Lower lobe of right lung (tissue), 2 donors: ENCODE data around the gene SARS1. TPM values are rescaled to one million over a fixed set of nuclear protein-coding genes. Genes with fewer than 3 reads are reported as not detected.
"Not testable (repeated sequence)": the region's sequence is repeated elsewhere in the genome, so short reads cannot be mapped to it uniquely, and the experiment has no call there.

Experiments
- ATAC-seq, 2 donors: fragments of 200-7000 bp; cut with Tn5 transposase; one replicate each; pipeline ENCODE4 v1.9.1; 2020 to 2022; ENCODE audit warnings: mild to moderate bottlenecking in 2 of 2, moderate library complexity in 2 of 2
- DNase-seq: peaks from one replicate; pipeline ENCODE4 v3.0.0-alpha.2; 2020
- H3K27ac ChIP-seq: fragments of 200-600 bp; one replicate; pipeline ENCODE4 v1.8.0; 2022
- H3K27me3 ChIP-seq: fragments of 200-600 bp; one replicate; pipeline ENCODE4 v1.8.0; 2022; ENCODE audit warnings: low read depth
- H3K36me3 ChIP-seq: fragments of 200-600 bp; one replicate; pipeline ENCODE4 v1.8.0; 2022; ENCODE audit warnings: mild to moderate bottlenecking
- H3K4me1 ChIP-seq: fragments of 200-600 bp; one replicate; pipeline ENCODE4 v1.8.0; 2022
- H3K4me3 ChIP-seq: fragments of 200-600 bp; one replicate; pipeline ENCODE4 v1.8.0; 2022; ENCODE audit warnings: mild to moderate bottlenecking
- H3K9me3 ChIP-seq: fragments of 200-600 bp; one replicate; pipeline ENCODE4 v1.8.0; 2022
- intact Hi-C: fragments of 100-400 bp; cut with DNase I; formaldehyde crosslinking; loops from one replicate; pipeline ENCODE4 v1.11.0; 2022
- total RNA-seq: library from RNA; stranded (reverse); fragmentation: NEBNext Ultra II Directional; extraction: Animal tissue kit (Norgen Biotek cat#: 25700); gene quantifications from one replicate; pipeline ENCODE4 v1.2.1, GENCODE V29; 2021
- TF ChIP-seq, protein P1 (sequence below): fragments of 200-600 bp; IDR thresholded peaks from one replicate; pipeline ENCODE4 v1.8.0; 2022; ENCODE audit warnings: antibody characterized with exemption, mild to moderate bottlenecking
- donor health status: DM: no; HTN: yes; CAD: no; lungs with severe emphysema.

The SARS1 gene
- total RNA-seq, 1 donor from 2014 or later: 188 TPM

DNA sequence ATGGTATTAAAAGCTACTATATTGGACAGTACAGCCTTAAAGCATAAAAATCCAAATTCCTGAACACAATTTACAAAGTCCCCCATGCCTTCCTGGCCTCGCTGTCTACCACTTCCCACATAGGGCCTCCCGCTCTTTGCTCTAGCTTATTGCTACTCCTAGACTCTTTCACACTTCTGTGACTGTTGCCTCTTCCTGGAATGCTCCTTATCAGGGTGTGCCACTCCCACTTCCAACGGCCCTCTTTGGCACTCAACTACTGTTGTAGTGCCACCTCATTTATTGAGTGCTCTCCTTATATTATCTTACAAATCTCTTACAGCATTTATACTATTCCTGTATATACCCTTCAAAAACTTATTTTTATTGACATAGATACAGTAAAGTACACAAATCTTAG is 4.8 kb downstream of the SARS1 start:
- no peak overlapping the region for H3K27ac ChIP-seq
- H3K9me3 ChIP-seq: no peaks in the 10 kb centered on the region
- DNase-seq (peak; percentile 70), ATAC-seq (peak; percentile 68 to 74)
- no peak overlapping the region for H3K4me3 ChIP-seq
- no peaks in the 10 kb centered on the region for H3K27me3 ChIP-seq
- intact Hi-C loops: no loop called here
- TF ChIP-seq, protein P1, sequence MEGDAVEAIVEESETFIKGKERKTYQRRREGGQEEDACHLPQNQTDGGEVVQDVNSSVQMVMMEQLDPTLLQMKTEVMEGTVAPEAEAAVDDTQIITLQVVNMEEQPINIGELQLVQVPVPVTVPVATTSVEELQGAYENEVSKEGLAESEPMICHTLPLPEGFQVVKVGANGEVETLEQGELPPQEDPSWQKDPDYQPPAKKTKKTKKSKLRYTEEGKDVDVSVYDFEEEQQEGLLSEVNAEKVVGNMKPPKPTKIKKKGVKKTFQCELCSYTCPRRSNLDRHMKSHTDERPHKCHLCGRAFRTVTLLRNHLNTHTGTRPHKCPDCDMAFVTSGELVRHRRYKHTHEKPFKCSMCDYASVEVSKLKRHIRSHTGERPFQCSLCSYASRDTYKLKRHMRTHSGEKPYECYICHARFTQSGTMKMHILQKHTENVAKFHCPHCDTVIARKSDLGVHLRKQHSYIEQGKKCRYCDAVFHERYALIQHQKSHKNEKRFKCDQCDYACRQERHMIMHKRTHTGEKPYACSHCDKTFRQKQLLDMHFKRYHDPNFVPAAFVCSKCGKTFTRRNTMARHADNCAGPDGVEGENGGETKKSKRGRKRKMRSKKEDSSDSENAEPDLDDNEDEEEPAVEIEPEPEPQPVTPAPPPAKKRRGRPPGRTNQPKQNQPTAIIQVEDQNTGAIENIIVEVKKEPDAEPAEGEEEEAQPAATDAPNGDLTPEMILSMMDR: no peak
- peaks cover 38% of the 10 kb centered on the region for H3K4me1 ChIP-seq
- H3K36me3 ChIP-seq: peaks cover 29% of the 10 kb centered on the region

DNA sequence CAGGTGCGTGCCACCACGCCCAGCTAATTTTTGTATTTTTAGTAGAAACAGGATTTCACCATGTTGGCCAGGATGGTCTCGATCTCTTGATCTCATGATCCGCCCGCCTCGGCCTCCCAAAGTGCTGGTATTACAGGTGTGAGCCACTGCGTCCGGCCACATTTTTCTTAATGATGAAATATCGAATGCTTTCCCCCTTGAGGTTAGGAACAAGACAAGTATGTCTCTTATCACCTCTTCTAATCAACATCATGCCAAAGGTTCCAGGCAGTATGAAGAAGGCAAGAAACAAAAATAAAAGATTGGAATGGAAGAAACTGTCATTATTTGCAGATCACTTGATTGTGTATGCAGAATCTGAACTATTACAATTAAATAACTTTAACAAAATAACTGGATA is 7.5 kb downstream of the SARS1 start:
- H3K4me3 ChIP-seq, H3K27ac ChIP-seq, H3K27me3 ChIP-seq, H3K9me3 ChIP-seq, intact Hi-C loops, DNase-seq, ATAC-seq: not testable (repeated sequence)
- Histone ChIP-seq H3K36me3 (peaks cover 44% of the 10 kb centered on the region), H3K4me1 (peaks cover 24% of the 10 kb centered on the region)

DNA sequence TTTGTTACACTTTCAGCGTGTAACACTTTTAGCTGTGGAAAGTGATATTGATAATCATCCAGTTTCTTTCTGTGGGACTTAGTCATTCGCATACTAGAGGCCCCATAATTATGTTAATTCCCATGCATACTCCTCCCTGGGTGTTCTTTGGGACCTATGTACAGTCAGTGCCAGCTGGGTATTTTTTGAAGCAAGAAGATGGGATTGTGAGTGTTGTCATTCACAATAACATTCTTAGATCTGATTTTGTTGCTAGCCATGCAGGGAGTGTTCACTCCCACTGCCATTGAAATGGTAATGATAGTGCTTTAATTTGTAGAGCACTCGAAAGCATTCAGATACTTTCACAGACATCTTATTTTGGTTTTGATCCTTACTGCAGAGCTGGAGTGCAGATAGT is 11.6 kb downstream of the SARS1 start:
- Histone ChIP-seq H3K27ac (no peak overlapping the region), H3K9me3 (no peaks in the 10 kb centered on the region), H3K4me1 (no peaks in the 10 kb centered on the region), H3K27me3 (no peaks in the 10 kb centered on the region), H3K36me3 (peaks cover 64% of the 10 kb centered on the region), H3K4me3 (no peak overlapping the region)
- intact Hi-C loops: no loop called here
- DNase-seq (no peak), ATAC-seq (no peak)
- TF ChIP-seq, protein P1: no peak

DNA sequence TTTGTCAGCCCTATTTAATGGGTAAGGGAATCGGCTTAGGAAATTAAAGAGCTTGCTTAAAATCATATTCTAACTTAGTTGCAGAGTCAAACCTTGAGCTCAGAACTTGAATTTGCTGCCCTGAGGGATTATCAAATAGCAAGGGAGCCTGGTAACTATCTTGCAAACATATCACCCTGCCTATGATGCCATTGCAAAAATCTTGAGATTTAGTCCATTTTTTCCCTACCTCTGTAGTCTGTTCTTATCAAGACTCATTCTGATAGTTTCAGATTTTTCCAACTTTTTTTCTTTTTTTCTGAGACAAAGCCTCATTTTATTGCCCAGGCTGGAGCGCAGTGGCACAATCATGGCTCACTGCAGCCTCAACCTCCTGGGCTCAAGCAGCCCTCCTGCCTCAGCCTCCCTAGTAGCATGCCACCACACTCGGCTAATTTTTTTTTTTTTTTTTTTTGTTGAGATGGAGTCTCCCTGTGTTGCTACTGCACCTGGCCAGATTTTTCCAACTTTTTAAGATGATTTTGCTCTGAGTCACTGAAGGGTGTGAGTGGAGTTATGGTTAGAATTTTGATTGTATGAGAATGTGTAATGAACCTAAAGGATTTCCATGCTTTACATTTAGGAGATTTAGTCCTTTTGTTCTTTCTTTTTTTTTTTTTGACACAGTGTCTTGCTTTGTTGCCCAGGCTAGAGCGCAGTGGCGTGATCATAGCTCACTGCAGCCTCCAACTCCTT is 12.2 kb downstream of the SARS1 start:
- intact Hi-C loops: no loop called here
- H3K4me3 ChIP-seq: no peak overlapping the region
- peaks cover 70% of the 10 kb centered on the region for H3K36me3 ChIP-seq
- no peak overlapping the region for H3K27ac ChIP-seq
- no peaks in the 10 kb centered on the region for H3K4me1 ChIP-seq
- TF ChIP-seq, protein P1: no peak
- H3K27me3 ChIP-seq: no peaks in the 10 kb centered on the region
- no peaks in the 10 kb centered on the region for H3K9me3 ChIP-seq
- no peak for DNase-seq
- ATAC-seq: no peak

DNA sequence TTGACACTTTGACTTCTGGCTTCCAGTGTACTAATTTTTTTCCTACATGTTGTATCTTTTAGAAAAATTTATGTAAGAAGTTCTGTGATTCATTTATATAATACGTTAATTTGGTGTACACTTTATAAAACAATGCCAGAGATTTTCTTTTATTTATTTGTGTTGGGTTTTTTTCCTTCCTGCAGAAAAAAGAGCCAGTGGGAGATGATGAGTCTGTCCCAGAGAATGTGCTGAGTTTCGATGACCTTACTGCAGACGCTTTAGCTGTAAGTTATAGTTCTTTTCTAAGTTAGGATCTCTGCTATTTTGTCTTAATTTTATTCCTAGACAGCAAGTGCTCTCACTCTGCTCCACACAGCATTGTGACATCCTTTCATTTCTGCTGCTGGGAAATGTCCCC is 14.4 kb downstream of the SARS1 start:
- TF ChIP-seq, protein P1: no peak
- H3K4me3 ChIP-seq: no peak overlapping the region
- no peaks in the 10 kb centered on the region for H3K9me3 ChIP-seq
- intact Hi-C loops: no loop called here
- H3K27ac ChIP-seq: no peak overlapping the region
- H3K27me3 ChIP-seq: no peaks in the 10 kb centered on the region
- no peaks in the 10 kb centered on the region for H3K4me1 ChIP-seq
- no peak for DNase-seq
- peaks cover 81% of the 10 kb centered on the region for H3K36me3 ChIP-seq
- no peak for ATAC-seq

DNA sequence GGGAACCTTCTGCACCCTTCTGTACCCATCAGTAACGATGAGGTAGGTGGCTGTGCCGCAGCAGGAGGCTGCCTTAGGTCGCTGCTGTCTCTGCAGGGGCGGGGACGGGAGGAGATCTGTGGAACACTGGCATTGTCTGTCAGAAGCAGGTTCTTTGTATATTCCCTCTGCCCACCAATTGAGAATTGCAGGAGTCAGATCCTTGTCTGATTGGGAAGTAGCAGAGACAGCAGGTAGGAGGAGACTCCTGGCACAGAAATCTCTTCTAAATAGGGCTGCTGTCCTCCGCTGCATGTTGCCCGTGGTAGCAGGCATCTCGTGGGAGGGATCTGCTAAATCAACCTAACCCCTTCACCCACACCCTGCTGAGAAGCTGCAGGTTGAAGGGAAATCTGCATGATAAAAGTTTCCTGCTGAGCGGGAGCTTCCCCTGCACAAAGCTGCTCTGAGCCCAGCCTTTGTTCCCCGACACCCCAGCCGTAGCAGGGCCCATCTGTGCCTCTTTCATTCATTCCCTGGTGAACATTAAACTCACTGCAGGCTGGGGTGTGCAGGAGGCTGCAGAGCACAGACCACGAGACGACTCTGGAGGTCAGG is 15.9 kb downstream of the SARS1 start:
- intact Hi-C loops: no loop called here
- Histone ChIP-seq H3K36me3 (peaks cover 86% of the 10 kb centered on the region), H3K9me3 (no peaks in the 10 kb centered on the region), H3K4me1 (no peaks in the 10 kb centered on the region), H3K27ac (no peak overlapping the region), H3K4me3 (no peak overlapping the region), H3K27me3 (no peaks in the 10 kb centered on the region)
- no peak for ATAC-seq
- DNase-seq: no peak
- TF ChIP-seq, protein P1: no peak
